ENCODE results near the gene NAPB.

The NAPB gene

DNA sequence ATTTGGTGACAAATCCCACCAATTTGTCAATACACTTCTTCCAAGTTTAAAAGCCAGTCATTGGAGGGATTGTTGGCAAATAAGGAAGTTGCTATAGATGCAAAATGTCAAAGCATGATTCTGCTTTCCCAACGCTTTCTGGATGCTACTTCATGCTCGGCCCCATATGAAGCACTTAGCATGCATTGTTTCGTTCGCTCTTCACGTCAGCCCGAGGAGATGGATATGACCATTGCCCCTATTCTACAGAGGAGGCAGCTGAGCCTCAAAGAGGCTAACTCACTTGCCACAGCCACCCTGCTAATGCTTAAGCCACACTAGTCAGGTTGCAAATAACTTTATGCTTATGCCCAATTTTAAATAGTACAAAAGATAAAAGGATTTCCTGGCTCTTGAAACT, 73.5 kb downstream of the NAPB start:
- no peak overlapping the region for H3K4me3 ChIP-seq (ENCODE audit: low read length)
- TF ChIP-seq, protein P1, sequence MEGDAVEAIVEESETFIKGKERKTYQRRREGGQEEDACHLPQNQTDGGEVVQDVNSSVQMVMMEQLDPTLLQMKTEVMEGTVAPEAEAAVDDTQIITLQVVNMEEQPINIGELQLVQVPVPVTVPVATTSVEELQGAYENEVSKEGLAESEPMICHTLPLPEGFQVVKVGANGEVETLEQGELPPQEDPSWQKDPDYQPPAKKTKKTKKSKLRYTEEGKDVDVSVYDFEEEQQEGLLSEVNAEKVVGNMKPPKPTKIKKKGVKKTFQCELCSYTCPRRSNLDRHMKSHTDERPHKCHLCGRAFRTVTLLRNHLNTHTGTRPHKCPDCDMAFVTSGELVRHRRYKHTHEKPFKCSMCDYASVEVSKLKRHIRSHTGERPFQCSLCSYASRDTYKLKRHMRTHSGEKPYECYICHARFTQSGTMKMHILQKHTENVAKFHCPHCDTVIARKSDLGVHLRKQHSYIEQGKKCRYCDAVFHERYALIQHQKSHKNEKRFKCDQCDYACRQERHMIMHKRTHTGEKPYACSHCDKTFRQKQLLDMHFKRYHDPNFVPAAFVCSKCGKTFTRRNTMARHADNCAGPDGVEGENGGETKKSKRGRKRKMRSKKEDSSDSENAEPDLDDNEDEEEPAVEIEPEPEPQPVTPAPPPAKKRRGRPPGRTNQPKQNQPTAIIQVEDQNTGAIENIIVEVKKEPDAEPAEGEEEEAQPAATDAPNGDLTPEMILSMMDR (conservative IDR thresholded peaks at IDR 0.05; ENCODE audit: low read length) = no peak
- DNase-seq (ENCODE audit: low read depth) = no peak

GRCh38 chr20:23346002-23346401, 75.3 kb downstream of the NAPB start:
- TF ChIP-seq, protein P1 (conservative IDR thresholded peaks at IDR 0.05; ENCODE audit: low read length) = no peak
- DNase-seq (ENCODE audit: low read depth) = no peak

GRCh38 chr20:23344336-23344735, 77.0 kb downstream of the NAPB start:
- TF ChIP-seq, protein P1 (conservative IDR thresholded peaks at IDR 0.05; ENCODE audit: low read length) = no peak
- DNase-seq (ENCODE audit: low read depth) = no peak
- H3K4me3 ChIP-seq (ENCODE audit: low read length) = no peak overlapping the region

More at GRCh38 chr20:23346002-23346401, 75.3 kb downstream of the NAPB start:
- H3K4me3 ChIP-seq (ENCODE audit: low read length) = no peak overlapping the region

DNA sequence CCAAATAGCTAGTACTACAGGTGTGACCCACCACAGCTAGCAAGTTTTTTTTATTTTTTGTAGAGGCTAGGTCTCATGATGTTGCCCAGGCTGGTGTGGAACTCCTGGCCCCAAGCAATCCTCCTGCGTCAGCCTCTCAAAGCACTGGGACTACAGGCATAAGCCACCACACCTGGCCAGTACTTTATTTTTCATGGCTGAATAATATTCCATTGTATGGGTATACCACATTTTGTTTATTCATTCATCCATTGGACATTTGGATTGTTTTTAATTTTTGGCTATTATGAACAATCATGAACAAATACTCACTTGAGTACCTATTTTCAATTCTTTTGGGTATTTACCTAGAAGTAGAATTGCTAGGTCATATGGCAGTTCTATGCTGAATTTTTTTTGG, 77.7 kb downstream of the NAPB start:
- no peak overlapping the region for H3K4me3 ChIP-seq (ENCODE audit: low read length)
- TF ChIP-seq, protein P1 (conservative IDR thresholded peaks at IDR 0.05; ENCODE audit: low read length) = no peak
- no peak for DNase-seq (ENCODE audit: low read depth)

DNA sequence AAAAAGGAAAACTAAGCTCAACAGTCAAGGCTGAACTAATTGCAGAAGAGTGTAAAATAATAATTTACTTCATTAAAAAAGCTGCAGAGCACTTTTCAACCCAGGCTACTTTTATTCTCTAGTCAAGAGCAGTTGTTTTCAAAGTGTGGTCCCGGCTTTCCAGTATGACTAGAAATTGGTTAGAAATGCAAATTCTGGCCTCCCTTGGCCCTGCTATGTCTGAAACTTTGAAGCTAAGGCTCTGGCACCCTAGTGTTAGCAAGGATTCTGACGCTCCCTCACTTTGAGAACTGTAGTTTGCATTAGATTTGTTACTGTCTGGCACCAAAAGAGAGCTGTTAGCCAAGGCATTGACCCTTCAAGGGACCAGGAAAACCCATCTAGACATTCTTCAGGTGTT, 80.2 kb downstream of the NAPB start:
- DNase-seq (ENCODE audit: low read depth) = no peak
- TF ChIP-seq, protein P1 (conservative IDR thresholded peaks at IDR 0.05; ENCODE audit: low read length) = no peak
- H3K4me3 ChIP-seq (ENCODE audit: low read length) = no peak overlapping the region

GRCh38 chr20:23340524-23340923, 80.8 kb downstream of the NAPB start:
- TF ChIP-seq, protein P1 (conservative IDR thresholded peaks at IDR 0.05; ENCODE audit: low read length) = peak; percentile 83
- H3K4me3 ChIP-seq (ENCODE audit: low read length) = no peak overlapping the region
- peak; percentile 73 for DNase-seq (ENCODE audit: low read depth)

DNA sequence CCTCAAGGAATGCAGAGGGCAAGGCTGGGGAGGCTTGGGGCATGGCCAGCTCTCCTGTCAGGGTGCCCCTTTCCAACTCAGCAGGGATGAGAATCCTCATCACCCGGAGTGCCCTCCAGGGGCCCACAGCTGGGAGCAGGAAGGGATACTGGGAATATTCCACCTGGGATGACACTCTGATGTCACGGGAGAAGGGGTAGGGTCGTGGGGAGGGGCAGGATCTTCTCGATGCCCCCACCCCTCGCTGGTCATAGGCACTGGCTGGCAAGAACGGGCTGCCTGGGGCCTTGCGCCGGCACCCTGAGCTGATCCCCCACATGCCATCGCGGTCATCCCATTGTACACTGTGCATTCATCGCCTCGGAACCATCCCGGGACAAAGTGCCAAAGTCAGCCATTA, 81.3 kb downstream of the NAPB start:
- H3K4me3 ChIP-seq (ENCODE audit: low read length) = no peak overlapping the region
- DNase-seq (ENCODE audit: low read depth) = no peak
- TF ChIP-seq, protein P1 (conservative IDR thresholded peaks at IDR 0.05; ENCODE audit: low read length) = no peak
